Prostate gland (tissue), 2 donors: ENCODE measurements around the gene C13orf46. TPM values are rescaled to one million over a fixed set of nuclear protein-coding genes. Genes with fewer than 3 reads are reported as not detected.

Experiments
- DNase-seq: peaks from one replicate; pipeline ENCODE4 v3.0.0-alpha.2; 2019; ENCODE audit warnings: low spot score
- H3K27ac ChIP-seq, 2 donors: fragments of 200-600 bp; sonication (generic); 2 replicates each; pipeline ENCODE4 v1.5.1; 2017 to 2019
- H3K27me3 ChIP-seq: fragments of 200-600 bp; sonication (generic); replicated peaks from 2 replicates; pipeline ENCODE4 v1.5.1; 2019; ENCODE audit not compliant: insufficient read depth
- H3K36me3 ChIP-seq, 2 donors: fragments of 200-600 bp; sonication (generic); 1 replicate in 1 of 2; 2 replicates in 1 of 2; pipeline versions ENCODE4 v1.5.1 to v1.8.1; 2017 to 2019
- H3K4me1 ChIP-seq: fragments of 200-600 bp; sonication (generic); replicated peaks from 2 replicates; pipeline ENCODE4 v1.5.1; 2019
- H3K4me3 ChIP-seq, 2 donors: fragments of 200-600 bp; sonication (generic); 2 replicates each; pipeline ENCODE4 v1.5.1; 2017 to 2019
- H3K9me3 ChIP-seq: fragments of 200-600 bp; sonication (generic); 2 replicates; pipeline ENCODE4 v1.5.1; 2017
- POLR2A ChIP-seq: fragments of 450-650 bp; IDR thresholded peaks from one replicate; pipeline ENCODE4 v1.6.1; 2016; ENCODE audit warnings: antibody characterized with exemption, mild to moderate bottlenecking
- POLR2AphosphoS5 ChIP-seq: sonication (generic); formaldehyde crosslinking; IDR thresholded peaks from one replicate; pipeline ENCODE4 v1.6.1; 2017; ENCODE audit warnings: antibody characterized with exemption
- WGBS: methylation state at CpG from one replicate; pipeline ENCODE4 v1.1.5; 2018; 5-methylcytosine and 5-hydroxymethylcytosine counted together
- intact Hi-C: fragments of 100-400 bp; cut with DNase I; formaldehyde crosslinking; loops from one replicate; pipeline ENCODE4 v1.14.2; 2022
- total RNA-seq, 2 donors: library from RNA; depleted of rRNA; stranded (reverse); fragments of >200 nt; gene quantifications; one replicate each; pipeline ENCODE4 v1.1.0, GENCODE V29; 2016
- TF ChIP-seq, protein P1 (sequence below), 4 experiments: fragments of 200-600 bp in 2 of 4; fragments of 450-650 bp in 2 of 4; sonication (generic) in 2 of 4; IDR thresholded peaks; 1 replicate in 3 of 4; 2 replicates in 1 of 4; pipeline ENCODE4 v1.5.1; 2016 to 2019; ENCODE audit warnings: antibody characterized with exemption in 4 of 4, mild to moderate bottlenecking in 2 of 4, moderate library complexity in 2 of 4

The C13orf46 gene
- total RNA-seq, 2 donors from 2014 or later = 8.0 to 9.9 TPM

DNA sequence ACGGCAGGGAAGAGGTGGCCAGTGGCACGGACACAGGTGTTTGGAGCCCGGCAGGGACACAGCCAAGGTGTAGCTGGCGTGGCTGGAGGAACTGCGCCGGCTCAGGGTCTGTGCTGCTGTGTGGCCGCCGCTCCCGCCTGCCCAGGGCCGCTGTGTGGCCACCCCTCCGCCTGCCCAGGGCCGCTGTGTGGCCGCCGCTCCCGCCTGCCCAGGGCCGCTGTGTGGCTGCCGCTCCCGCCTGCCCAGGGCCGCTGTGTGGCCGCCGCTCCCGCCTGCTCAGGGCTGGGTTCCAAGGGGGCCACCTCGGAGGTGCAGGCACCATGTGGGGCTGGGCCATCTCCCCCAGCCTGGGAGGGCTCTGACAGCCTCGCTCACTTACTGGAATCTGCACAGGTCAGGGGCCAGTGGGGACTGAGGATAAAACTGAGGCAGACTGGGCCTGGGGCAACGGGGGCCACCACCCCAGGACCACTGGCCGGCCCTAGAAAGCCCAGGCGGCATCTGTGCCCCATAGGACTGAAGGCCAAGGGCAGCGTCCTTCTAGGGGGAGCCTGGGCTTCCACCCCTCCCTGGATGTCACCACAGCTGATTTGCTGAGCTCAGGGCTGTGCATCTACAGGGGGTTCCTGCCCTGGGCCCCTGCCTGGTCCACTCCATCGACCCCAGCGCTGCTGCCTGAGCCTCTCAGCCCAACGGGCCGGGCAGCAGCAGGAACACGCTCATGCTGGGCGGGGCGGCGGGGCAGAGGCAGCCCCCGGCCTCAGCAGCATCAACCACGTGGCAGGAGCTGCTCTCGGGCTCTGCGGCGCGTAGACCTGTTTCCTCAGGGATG is 21.5 kb downstream of the C13orf46 start:
- no peaks in the 10 kb centered on the region for H3K27me3 ChIP-seq
- WGBS = 81% methylated on average over 34 of the region's 42 CpGs
- no peaks in the 10 kb centered on the region for H3K4me1 ChIP-seq
- TF ChIP-seq POLR2A (no peak), POLR2AphosphoS5 (no peak)
- TF ChIP-seq, protein P1, sequence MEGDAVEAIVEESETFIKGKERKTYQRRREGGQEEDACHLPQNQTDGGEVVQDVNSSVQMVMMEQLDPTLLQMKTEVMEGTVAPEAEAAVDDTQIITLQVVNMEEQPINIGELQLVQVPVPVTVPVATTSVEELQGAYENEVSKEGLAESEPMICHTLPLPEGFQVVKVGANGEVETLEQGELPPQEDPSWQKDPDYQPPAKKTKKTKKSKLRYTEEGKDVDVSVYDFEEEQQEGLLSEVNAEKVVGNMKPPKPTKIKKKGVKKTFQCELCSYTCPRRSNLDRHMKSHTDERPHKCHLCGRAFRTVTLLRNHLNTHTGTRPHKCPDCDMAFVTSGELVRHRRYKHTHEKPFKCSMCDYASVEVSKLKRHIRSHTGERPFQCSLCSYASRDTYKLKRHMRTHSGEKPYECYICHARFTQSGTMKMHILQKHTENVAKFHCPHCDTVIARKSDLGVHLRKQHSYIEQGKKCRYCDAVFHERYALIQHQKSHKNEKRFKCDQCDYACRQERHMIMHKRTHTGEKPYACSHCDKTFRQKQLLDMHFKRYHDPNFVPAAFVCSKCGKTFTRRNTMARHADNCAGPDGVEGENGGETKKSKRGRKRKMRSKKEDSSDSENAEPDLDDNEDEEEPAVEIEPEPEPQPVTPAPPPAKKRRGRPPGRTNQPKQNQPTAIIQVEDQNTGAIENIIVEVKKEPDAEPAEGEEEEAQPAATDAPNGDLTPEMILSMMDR (IDR thresholded peaks at IDR 0.05) = no peak
- DNase-seq = no peak
- no peak overlapping the region for H3K27ac ChIP-seq
- no peak overlapping the region for H3K4me3 ChIP-seq
- intact Hi-C loops = no loop called here
- H3K36me3 ChIP-seq = no peaks in the 10 kb centered on the region
- no peaks in the 10 kb centered on the region for H3K9me3 ChIP-seq

DNA sequence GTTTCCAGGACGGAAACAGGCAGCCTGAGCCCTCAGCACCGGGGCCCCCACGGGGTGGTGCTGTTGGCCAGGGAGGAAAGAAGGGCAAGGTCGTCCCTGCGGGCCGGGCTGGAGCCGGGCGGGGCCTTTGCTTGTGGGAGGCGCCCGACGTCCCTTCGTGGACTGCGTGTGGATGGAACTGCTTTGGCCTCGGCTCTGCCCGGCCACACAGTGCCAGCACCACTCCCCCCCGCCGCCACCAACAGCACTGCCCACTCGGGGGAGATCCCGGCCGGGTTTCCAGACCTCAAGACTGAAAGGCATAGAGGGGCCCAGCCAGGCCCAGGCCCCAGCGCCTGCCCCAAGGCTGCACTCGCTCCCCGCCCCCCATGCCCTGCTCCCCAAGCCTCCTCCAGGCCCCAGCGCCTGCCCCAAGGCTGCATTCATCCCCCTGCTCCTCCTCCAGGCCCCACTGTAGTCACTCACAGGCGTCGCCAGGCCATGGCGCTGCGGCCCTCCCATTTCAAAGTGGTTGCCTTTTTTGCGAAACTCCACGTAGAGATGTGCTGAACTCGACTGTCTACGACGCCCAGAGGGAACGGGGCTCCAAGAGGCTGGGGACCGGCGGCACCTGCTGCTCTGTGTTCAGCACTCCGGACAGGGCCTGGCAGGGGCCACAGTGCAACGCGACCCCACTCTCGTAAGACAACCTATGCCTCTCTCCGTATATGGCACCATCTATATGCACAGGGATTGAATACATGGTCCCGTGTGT is 22.5 kb downstream of the C13orf46 start:
- intact Hi-C loops = loop anchor here (1.0 kb wide), 1 partner anchor 275 kb away; no protein-coding TSS in a partner anchor
- no peak overlapping the region for H3K27ac ChIP-seq
- peak; percentile 85 for DNase-seq
- no peaks in the 10 kb centered on the region for H3K9me3 ChIP-seq
- TF ChIP-seq POLR2AphosphoS5 (peak; percentile 74), POLR2A (no peak)
- TF ChIP-seq, protein P1 (IDR thresholded peaks at IDR 0.05) = peak; percentile 65 to 99 (median 95)
- no peaks in the 10 kb centered on the region for H3K27me3 ChIP-seq
- H3K36me3 ChIP-seq = no peaks in the 10 kb centered on the region
- no peak overlapping the region for H3K4me3 ChIP-seq
- WGBS = 41% methylated on average over 41 of the region's 42 CpGs
- no peaks in the 10 kb centered on the region for H3K4me1 ChIP-seq

DNA sequence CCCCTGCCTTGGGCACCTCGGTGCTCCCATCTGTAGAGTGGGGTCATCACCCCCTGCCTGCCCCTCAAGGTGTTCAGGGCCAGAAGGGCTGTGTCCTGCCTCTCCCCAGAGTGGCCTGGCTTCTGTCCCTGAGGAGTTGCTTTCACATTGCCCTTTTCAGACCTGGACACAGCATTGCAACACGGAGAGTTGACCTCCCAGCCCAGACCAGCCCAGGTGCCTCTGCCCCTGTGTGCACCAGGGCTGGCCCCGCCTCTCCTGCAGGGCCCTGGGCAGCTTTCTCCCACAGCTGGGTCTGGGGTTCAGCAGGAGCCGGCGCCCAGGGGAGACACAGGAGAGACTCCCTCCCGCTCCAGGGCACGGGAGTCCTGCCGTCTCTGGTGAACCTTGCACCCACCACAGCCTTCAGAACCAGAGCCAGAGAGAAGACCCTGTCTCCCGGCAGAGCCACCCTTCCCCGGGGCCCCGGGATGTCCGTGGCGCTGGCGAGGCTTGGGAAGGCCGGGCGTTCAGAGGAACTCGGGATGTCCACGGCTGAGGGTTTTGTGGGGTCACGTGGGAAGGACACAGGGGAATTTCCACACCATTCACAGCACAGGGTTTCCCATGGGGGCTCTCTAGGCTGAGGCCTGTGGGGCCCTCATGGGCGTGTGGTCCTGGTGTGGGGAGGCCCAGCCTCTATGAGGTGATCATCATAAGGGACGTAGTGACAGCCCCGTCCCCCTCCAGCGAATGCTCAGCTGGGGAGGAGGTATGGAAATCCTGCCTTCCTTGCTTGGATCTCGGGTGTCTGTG is 23.2 kb downstream of the C13orf46 start:
- WGBS = 70% methylated on average over 24 of the region's 24 CpGs
- Histone ChIP-seq H3K4me1 (no peaks in the 10 kb centered on the region), H3K9me3 (no peaks in the 10 kb centered on the region), H3K4me3 (no peak overlapping the region), H3K27ac (no peak overlapping the region), H3K27me3 (no peaks in the 10 kb centered on the region), H3K36me3 (no peaks in the 10 kb centered on the region)
- intact Hi-C loops = loop anchor here (1.0 kb wide), 1 partner anchor 276 kb away; no protein-coding TSS in a partner anchor
- no peak for DNase-seq
- no peak for TF ChIP-seq POLR2A
- TF ChIP-seq POLR2AphosphoS5 = no peak
- TF ChIP-seq, protein P1 (IDR thresholded peaks at IDR 0.05) = no peak

DNA sequence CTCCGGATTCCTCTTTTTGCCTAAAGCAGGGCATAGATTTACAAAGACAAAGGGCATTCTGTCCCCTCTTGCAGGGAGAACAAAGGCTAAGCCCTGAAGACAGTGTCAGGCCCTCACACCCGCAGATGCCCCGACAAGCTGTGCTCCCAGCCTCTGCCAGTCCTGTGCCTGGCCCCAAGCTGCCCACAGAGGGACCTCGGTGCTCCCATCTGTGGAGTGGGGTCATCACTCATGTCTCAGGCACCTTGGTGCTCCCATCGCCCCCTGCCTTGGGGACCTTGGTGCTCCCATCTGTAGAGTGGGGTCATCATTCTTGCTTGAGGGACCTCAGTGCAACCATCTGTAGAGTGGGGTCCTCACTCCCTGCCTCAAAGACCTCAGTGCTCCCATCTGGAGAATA is 24.3 kb downstream of the C13orf46 start:
- H3K9me3 ChIP-seq = no peaks in the 10 kb centered on the region
- WGBS = 87% methylated on average over 5 of the region's 5 CpGs
- intact Hi-C loops = loop anchor here (5.0 kb wide), 2 partner anchors 87 to 327 kb away; partner anchors contain the start of gene GAS6
- H3K27ac ChIP-seq = no peak overlapping the region
- TF ChIP-seq, protein P1 (IDR thresholded peaks at IDR 0.05) = no peak
- TF ChIP-seq POLR2AphosphoS5 = no peak
- TF ChIP-seq POLR2A = no peak
- DNase-seq = no peak
- H3K36me3 ChIP-seq = no peaks in the 10 kb centered on the region
- no peaks in the 10 kb centered on the region for H3K4me1 ChIP-seq
- no peaks in the 10 kb centered on the region for H3K27me3 ChIP-seq
- H3K4me3 ChIP-seq = no peak overlapping the region
